ENCODE data around the gene IL22. TPM values are rescaled to one million over a fixed set of nuclear protein-coding genes. Genes with fewer than 3 reads are reported as not detected.
"Not testable (repeated sequence)": the region's sequence is repeated elsewhere in the genome, so short reads cannot be mapped to it uniquely, and the experiment has no call there.

IL22 gene
- total RNA-seq, 2 donors from 2014 or later, result not detected

GRCh38 chr12:68235576-68235975, 17.8 kb downstream of the IL22 start:
- no peak for ATAC-seq
- intact Hi-C loops (cut with DNase I, micrococcal nuclease), result no loop called here
- no peak for DNase-seq

- DNase-seq, result no peak
- no peak for ATAC-seq
- intact Hi-C loops (cut with DNase I, micrococcal nuclease), result no loop called here
Measured at GRCh38 chr12:68234140-68234539, 19.3 kb downstream of the IL22 start.

- DNase-seq (no peak), ATAC-seq (no peak)
- intact Hi-C loops (cut with DNase I, micrococcal nuclease), result no loop called here
Measured at GRCh38 chr12:68233498-68233897, 19.9 kb downstream of the IL22 start.

GRCh38 chr12:68231691-68232090, 21.7 kb downstream of the IL22 start:
- ATAC-seq (no peak), DNase-seq (no peak)
- intact Hi-C loops (cut with DNase I, micrococcal nuclease), result no loop called here

GRCh38 chr12:68231229-68231628, 22.2 kb downstream of the IL22 start:
- ATAC-seq (no peak), DNase-seq (no peak)
- intact Hi-C loops (cut with DNase I, micrococcal nuclease), result no loop called here

GRCh38 chr12:68229956-68230355, 23.4 kb downstream of the IL22 start:
- DNase-seq (no peak), ATAC-seq (no peak)
- intact Hi-C loops (cut with DNase I, micrococcal nuclease), result loop anchor here in 1 of 2 donors (10.0 kb wide), 1 partner anchor 85 kb away; no protein-coding TSS in a partner anchor

- intact Hi-C loops (cut with DNase I, micrococcal nuclease), result loop anchor here in 1 of 2 donors (10.0 kb wide), 1 partner anchor 87 kb away; no protein-coding TSS in a partner anchor
- ATAC-seq (peak; percentile 51), DNase-seq (no peak)
Measured at GRCh38 chr12:68227356-68227755, 26.0 kb downstream of the IL22 start.

GRCh38 chr12:68225576-68226476, 27.6 kb downstream of the IL22 start, which contains the start of gene IL26:
Gene IL26, minus strand, starts transcription at chr12:68225810. Its CDS starts 54 bp downstream, at chr12:68225756.
- DNase-seq (no peak), ATAC-seq (no peak)
- intact Hi-C loops (cut with DNase I, micrococcal nuclease), result loop anchor here in 1 of 2 donors (10.0 kb wide), 1 partner anchor 89 kb away; no protein-coding TSS in a partner anchor

- ATAC-seq (no peak), DNase-seq (no peak)
- intact Hi-C loops (cut with DNase I, micrococcal nuclease), result loop anchor here in 1 of 2 donors (10.0 kb wide), 1 partner anchor 90 kb away; no protein-coding TSS in a partner anchor
Measured at GRCh38 chr12:68224613-68225285, 28.7 kb downstream of the IL22 start.

- peak; percentile 99 for ATAC-seq
- peak; percentile 72 to 82 for DNase-seq
- intact Hi-C loops (cut with DNase I, micrococcal nuclease), result loop anchor here (2.0 to 10.0 kb wide), 2 partner anchors 92 to 94 kb away; no protein-coding TSS in a partner anchor
Measured at GRCh38 chr12:68223067-68223747, 30.2 kb downstream of the IL22 start.

- intact Hi-C loops (cut with DNase I, micrococcal nuclease), result loop anchor here (2.0 to 10.0 kb wide), 2 partner anchors 92 to 94 kb away; no protein-coding TSS in a partner anchor
- ATAC-seq, result peak; percentile 37
- no peak for DNase-seq
Measured at GRCh38 chr12:68222326-68222725, 31.1 kb downstream of the IL22 start.

- intact Hi-C loops (cut with DNase I, micrococcal nuclease), result loop anchor here in 1 of 2 donors (10.0 kb wide), 1 partner anchor 93 kb away; no protein-coding TSS in a partner anchor
- no peak for DNase-seq
- no peak for ATAC-seq
Measured at GRCh38 chr12:68221497-68221896, 31.9 kb downstream of the IL22 start.

GRCh38 chr12:68210875-68211274, 42.5 kb downstream of the IL22 start:
- DNase-seq (no peak), ATAC-seq (no peak)

GRCh38 chr12:68209048-68209728, 44.2 kb downstream of the IL22 start:
- intact Hi-C loops (cut with DNase I, micrococcal nuclease); DNase-seq; ATAC-seq: not testable (repeated sequence)

More at GRCh38 chr12:68210875-68211274, 42.5 kb downstream of the IL22 start:
- intact Hi-C loops (cut with DNase I, micrococcal nuclease), result no loop called here

- ATAC-seq, result no peak
- intact Hi-C loops (cut with DNase I, micrococcal nuclease), result no loop called here
- no peak for DNase-seq
Measured at GRCh38 chr12:68207276-68207675, 46.1 kb downstream of the IL22 start.

- no peak for DNase-seq
- ATAC-seq, result no peak
- intact Hi-C loops (cut with DNase I, micrococcal nuclease), result no loop called here
Measured at GRCh38 chr12:68206446-68206845, 47.0 kb downstream of the IL22 start.

GRCh38 chr12:68203460-68203875, 49.9 kb downstream of the IL22 start:
- DNase-seq (no peak), ATAC-seq (no peak)

GRCh38 chr12:68200854-68201253, 52.5 kb downstream of the IL22 start:
- DNase-seq, result no peak
- intact Hi-C loops (cut with DNase I, micrococcal nuclease), result no loop called here
- ATAC-seq, result no peak

More at GRCh38 chr12:68203460-68203875, 49.9 kb downstream of the IL22 start:
- intact Hi-C loops (cut with DNase I, micrococcal nuclease), result no loop called here
